Epidermal melanocyte (primary cell): Measurements from ENCODE around the gene ACHE.

Source experiments
- DNase-seq: peaks from one replicate; pipeline ENCODE4 v3.0.0; 2011; ENCODE audit warnings: low spot score; ENCODE audit not compliant: insufficient read length

The ACHE gene

DNA sequence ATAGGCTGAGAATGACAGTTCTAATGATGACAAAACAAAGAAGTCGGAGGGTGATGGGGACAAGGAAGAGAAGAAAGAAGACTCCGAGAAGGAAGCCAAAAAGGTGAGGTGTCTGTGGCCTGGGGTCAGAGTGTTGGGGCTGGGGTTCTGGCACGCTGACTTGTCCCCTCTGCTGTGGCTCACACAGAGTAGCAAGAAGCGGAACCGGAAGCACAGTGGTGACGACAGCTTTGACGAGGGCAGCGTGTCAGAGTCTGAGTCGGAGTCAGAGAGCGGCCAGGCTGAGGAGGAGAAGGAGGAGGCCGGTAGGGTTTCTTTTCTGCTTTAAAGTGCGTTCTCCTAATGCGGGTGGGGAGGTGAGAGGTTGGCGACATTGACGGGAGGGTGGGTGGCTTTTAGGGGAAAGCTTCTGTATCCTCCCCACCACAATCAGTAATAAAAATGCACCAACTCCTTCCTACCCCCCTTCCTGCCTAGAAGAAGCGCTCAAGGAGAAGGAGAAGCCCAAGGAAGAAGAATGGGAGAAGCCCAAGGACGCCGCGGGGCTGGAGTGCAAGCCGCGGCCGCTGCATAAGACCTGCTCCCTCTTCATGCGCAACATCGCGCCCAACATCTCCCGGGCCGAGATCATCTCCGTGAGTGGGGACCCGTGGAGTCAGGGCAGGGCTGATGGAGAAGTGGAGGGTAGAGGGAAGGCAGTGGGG lies 10.8 kb downstream of the ACHE start:
- DNase-seq = no peak

DNA sequence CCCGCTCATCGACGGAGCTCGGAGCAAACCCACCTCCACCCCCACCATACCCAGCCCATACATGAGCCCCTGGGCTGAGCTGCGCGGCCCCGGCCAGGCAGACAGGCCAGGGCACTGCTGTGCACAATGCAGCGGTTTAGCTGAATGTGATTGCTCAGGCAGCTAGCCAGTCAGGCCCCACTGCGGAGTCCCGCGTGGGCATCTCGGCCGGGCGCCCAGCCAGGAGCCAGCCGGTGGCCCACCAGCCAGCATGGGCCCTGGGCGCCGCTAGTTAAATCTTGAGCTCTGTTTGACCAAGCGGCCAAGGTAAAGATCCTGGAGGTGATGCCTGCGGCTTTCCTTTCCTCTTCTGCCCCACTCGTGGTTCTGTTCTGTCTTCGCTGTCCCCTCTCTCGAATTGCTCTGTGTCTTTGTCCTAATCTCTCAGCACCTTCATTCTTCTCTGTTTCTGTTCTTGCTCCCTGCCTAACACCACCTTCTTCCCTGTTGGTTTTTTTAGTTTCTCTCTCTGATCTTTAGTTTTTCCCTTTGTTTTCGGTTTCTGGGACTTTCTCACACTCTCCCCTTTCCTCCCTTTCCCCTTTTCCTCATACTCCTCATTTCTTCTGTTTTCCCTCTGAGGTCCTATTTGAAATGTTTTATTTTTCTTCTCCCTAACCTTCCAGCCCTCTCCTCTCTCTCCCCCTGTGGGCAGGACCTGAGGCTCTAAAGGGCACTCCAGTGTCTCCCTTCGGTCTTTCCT lies 12.7 kb downstream of the ACHE start:
- no peak for DNase-seq

GRCh38 chr7:100882201-100882600 lies 13.5 kb downstream of the ACHE start:
- DNase-seq = no peak

DNA sequence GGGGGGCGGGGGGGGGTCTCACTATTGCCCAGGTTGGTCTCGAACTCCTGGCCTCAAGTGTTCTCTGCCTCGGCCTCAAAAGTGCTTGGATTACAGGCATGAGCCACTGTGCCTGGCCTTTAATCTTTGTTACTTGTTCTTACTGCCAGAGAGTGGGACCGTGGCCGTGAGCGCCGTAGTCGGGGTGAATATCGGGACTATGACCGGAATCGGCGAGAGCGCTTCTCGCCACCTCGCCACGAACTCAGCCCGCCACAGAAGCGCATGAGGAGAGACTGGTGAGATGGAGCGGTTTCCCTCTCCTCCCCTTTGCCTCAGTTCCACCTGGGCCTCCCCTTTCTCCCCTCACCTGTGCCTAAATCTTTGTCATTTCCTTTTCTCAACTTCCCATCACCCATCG lies 14.6 kb downstream of the ACHE start:
- DNase-seq = no peak

DNA sequence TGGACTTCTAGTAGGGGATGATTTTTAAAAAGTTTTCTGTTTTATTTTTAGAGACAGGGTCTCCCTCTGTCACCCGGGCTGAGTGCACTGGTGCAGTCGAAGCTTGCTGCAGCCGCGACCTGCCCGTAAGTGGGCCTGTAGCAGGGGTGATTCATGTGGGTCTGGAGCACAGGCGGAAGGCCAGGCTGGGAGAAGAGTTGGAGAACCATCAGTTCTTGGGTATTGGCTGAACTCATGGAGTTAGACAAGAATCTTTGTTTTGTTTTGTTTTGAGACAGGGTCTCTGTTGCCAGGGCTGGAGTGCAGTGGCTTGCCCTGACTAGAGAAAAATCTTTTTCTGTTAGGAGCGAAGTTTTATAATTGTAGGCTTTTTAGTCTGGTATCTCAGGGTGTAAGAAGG lies 15.0 kb downstream of the ACHE start:
- no peak for DNase-seq

DNA sequence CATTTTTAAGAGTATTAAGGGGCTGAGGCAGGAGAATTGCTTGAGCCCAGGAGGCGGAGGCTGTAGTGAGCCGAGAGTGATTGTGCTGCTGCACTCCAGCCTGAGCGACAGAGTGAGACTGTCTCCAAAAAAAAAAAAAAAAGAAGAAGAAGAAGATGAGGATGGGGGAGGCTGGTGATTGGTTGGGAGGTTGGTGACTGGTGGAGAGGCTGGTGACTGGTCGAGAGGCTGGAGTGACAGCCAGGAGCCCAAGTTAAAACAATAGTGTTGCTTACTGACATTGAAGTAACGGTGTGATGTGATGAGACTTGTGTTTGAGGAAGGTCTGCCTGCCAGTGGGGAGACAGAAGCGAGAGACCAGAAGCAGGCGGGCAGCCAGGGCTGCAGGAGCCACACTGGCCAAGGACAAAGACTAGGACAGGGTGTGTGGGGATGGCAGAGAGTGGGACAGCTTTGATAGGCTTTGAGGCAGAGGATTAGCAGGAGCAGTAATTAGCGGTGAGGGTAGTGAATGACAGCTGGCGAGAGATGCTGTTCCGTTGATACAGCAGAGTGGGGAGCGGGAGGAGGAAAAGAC lies 15.9 kb downstream of the ACHE start:
- DNase-seq = no peak

- DNase-seq = no peak
Observed at GRCh38 chr7:100878685-100879084, 17.0 kb downstream of the ACHE start.

DNA sequence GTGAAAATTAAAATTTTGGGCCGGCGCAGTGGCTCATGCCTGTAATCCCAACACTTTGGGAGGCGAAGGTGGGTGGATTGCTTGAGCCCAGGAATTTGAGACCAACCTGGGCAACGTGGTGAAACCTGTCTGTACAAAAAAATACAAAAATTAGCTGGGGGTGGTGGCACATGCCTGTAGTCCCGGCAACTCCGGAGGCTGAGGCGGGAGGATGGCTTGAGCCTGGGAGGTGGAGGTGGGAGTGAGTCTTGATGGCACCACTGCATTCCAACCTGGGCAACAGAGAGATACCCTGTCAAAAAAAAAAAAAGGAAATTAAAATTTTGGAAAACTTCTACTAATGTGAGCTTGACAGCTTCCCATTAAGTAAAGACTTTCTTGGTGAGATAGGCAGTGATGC lies 17.7 kb downstream of the ACHE start:
- DNase-seq = no peak

GRCh38 chr7:100875356-100875751 lies 20.3 kb downstream of the ACHE start:
- no peak for DNase-seq

- peak; percentile 99 for DNase-seq
Observed at GRCh38 chr7:100874577-100875355, 20.9 kb downstream of the ACHE start, which contains the start of gene SRRT. Gene SRRT (plus strand): TSS chr7:100875103. CDS start chr7:100875591, 488 bp downstream.

DNA sequence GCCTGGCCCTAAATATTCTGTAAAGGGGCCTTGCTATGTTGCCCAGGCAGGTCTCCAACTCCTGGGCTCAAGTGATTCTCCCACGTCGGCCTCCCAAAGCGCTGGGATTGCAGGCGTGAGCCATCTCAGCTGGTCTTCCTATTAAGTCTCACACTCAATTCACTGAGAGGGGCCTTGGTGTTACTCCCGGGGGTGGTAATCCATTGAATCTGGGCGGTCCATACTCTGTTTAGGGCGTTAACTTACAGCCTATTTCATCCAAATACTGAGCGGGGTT lies 21.4 kb downstream of the ACHE start:
- DNase-seq = no peak

DNA sequence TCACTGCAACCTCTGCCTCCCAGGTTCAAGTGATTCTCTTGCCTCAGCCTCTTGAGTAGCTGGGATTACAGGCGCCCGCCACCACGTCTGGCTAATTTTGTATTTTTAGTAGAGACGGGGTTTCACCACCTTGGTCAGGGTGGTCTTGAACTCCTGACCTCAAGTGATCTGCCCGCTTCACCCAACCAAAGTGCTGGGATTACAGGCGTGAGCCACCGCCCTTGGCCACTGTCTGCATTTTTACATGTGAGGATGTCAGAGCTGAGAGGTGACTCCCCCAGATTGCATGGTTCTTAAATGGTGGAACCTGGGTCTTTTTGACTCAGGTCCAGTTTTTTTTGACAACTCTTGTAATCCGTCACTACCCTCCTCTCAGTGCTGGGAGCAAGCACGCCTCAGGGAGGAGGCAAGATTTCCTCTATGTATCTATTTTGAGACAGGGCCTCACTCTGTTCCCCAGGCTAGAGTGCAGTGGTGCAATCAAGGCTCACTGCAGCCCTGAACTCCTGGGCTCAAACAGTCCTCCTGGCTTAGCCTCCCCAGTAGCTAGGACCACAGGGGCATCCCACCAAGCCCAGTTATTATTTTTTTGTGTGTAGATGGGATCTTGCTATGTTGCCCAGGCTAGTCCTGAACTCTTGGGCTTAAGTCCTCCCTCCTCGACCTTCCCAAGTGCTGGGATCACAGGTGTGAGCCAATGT lies 21.9 kb downstream of the ACHE start:
- DNase-seq = no peak

- peak; percentile 15 for DNase-seq
Observed at GRCh38 chr7:100867776-100868485, 27.8 kb downstream of the ACHE start.

- peak; percentile 98 for DNase-seq
Observed at GRCh38 chr7:100867040-100867775, 28.5 kb downstream of the ACHE start, which contains the start of gene TRIP6. Gene TRIP6 (plus strand): TSS chr7:100867387. CDS start chr7:100867498, 111 bp downstream.

GRCh38 chr7:100866729-100867039 lies 29.0 kb downstream of the ACHE start:
- peak; percentile 16 for DNase-seq

GRCh38 chr7:100865938-100866728 lies 29.6 kb downstream of the ACHE start:
- peak; percentile 38 for DNase-seq

- peak; percentile 19 for DNase-seq
Observed at GRCh38 chr7:100865372-100865911, 30.2 kb downstream of the ACHE start.

DNA sequence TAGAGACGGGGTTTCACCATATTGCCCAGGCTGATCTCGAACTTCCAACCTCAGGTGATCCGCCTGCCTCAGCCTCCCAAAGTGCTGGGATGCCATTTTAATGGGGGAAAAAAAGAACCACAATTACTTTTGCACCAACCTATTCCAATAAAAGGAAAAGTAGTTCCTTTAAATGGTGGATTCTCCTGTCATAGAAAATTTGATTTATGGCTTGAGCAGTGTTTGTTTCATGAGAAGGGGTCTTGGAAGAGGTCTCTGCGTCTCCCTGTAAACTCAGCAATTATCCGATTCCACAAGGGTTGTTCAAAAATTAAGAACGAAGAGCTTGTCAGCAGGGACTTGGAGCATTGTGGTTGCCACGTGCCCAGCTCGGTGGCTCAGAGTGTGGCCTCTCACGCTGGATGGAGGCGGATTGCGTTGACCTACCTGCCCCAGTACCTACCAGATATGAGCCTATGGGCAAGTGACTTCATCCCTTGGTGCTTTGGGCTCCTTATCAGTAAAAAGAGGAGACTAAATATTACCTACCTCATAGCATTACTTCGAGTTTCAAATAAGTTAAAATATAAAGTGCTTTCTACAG lies 31.3 kb downstream of the ACHE start:
- DNase-seq = no peak
